DOHH2 (cell line): ENCODE data around the gene HBZ.

ENCODE experiments used
- H3F3A ChIP-seq: fragments of 200-600 bp; sonication (generic), shearing (Covaris generic); 2 replicates; pipeline ENCODE4 v1.6.0; 2016; ENCODE audit warnings: antibody characterized with exemption, mild to moderate bottlenecking; ENCODE audit not compliant: control insufficient read depth, insufficient read depth
- H3K27ac ChIP-seq: fragments of 200-600 bp; sonication (generic); 2 replicates; pipeline ENCODE4 v1.5.1; 2014; ENCODE audit warnings: low read depth, mild to moderate bottlenecking, low read length, moderate library complexity
- H3K27me3 ChIP-seq: fragments of 200-600 bp; sonication (generic); 2 replicates; pipeline ENCODE4 v1.6.1; 2014; ENCODE audit warnings: mild to moderate bottlenecking, low read length, mixed read lengths; ENCODE audit not compliant: control insufficient read depth
- H3K36me3 ChIP-seq: fragments of 200-600 bp; sonication (generic); 2 replicates; pipeline ENCODE4 v1.6.1; 2014; ENCODE audit warnings: mild to moderate bottlenecking, low read length, moderate library complexity, mixed read lengths; ENCODE audit not compliant: control insufficient read depth
- H3K4me1 ChIP-seq: fragments of 200-600 bp; sonication (generic); 2 replicates; pipeline ENCODE4 v1.6.1; 2014; ENCODE audit warnings: mild to moderate bottlenecking, low read length, mixed read lengths; ENCODE audit not compliant: control insufficient read depth
- H3K4me2 ChIP-seq: fragments of 200-600 bp; sonication (generic); 2 replicates; pipeline ENCODE4 v1.6.0; 2014; ENCODE audit warnings: mild to moderate bottlenecking, low read length, moderate library complexity
- H3K4me3 ChIP-seq: fragments of 200-600 bp; sonication (generic); 2 replicates; pipeline ENCODE4 v1.5.1; 2014; ENCODE audit warnings: mild to moderate bottlenecking, low read length, mixed read lengths
- H3K79me2 ChIP-seq: fragments of 200-600 bp; sonication (generic); 2 replicates; pipeline ENCODE4 v1.6.1; 2014; ENCODE audit warnings: mild to moderate bottlenecking, low read length, mixed read lengths; ENCODE audit not compliant: control insufficient read depth
- H3K9me2 ChIP-seq: fragments of 200-600 bp; sonication (generic); replicated peaks from 2 replicates; pipeline ENCODE4 v1.6.1; 2014; ENCODE audit warnings: mild to moderate bottlenecking, low read length, mixed read lengths; ENCODE audit not compliant: control insufficient read depth
- H3K9me3 ChIP-seq: fragments of 200-600 bp; sonication (generic); 2 replicates; pipeline ENCODE4 v1.6.1; 2014; ENCODE audit warnings: antibody characterized with exemption, low read length, mixed read lengths; ENCODE audit not compliant: control insufficient read depth, insufficient read depth
- H4K20me1 ChIP-seq: fragments of 200-600 bp; sonication (generic); 2 replicates; pipeline ENCODE4 v1.6.0; 2014; ENCODE audit warnings: low read depth, mild to moderate bottlenecking, antibody characterized with exemption, low read length, moderate library complexity; ENCODE audit not compliant: control insufficient read depth, insufficient read depth
- CTCF ChIP-seq: fragments of 200-600 bp; sonication (generic); IDR thresholded peaks from one replicate; pipeline ENCODE4 v1.5.1; 2014; ENCODE audit warnings: antibody characterized with exemption, mild to moderate bottlenecking, low read depth, low read length; ENCODE audit not compliant: poor library complexity, severe bottlenecking
- EZH2phosphoT487 ChIP-seq: fragments of 200-600 bp; sonication (generic); IDR thresholded peaks from 2 replicates; pipeline ENCODE4 v1.6.1; 2017; ENCODE audit warnings: borderline replicate concordance, mild to moderate bottlenecking, antibody characterized with exemption, low read length, moderate library complexity, mixed read lengths

Gene HBZ

GRCh38 chr16:118857-119256, 33.6 kb upstream of the HBZ start:
- TF ChIP-seq CTCF (no peak), EZH2phosphoT487 (no peak)
- peaks cover 4% of the 10 kb centered on the region; the same call in 1 of the 2 replicates for H4K20me1 ChIP-seq
- peaks cover 5% of the 10 kb centered on the region for H3K4me1 ChIP-seq
- peaks cover 36% of the 10 kb centered on the region for H3K36me3 ChIP-seq
- no peak overlapping the region for H3K27ac ChIP-seq
- no peaks in the 10 kb centered on the region for H3K27me3 ChIP-seq
- H3F3A ChIP-seq: peaks cover 7% of the 10 kb centered on the region
- H3K4me3 ChIP-seq: no peak overlapping the region
- H3K79me2 ChIP-seq: peaks cover 3% of the 10 kb centered on the region; the same call in 1 of the 2 replicates
- no peaks in the 10 kb centered on the region for H3K9me3 ChIP-seq
- no peaks in the 10 kb centered on the region for H3K9me2 ChIP-seq
- no peak overlapping the region for H3K4me2 ChIP-seq

GRCh38 chr16:119295-119694, 33.1 kb upstream of the HBZ start:
- TF ChIP-seq CTCF (no peak), EZH2phosphoT487 (no peak)
- Histone ChIP-seq H4K20me1 (peaks cover 4% of the 10 kb centered on the region; the same call in 1 of the 2 replicates), H3K27ac (no peak overlapping the region), H3K9me3 (no peaks in the 10 kb centered on the region), H3F3A (peaks cover 7% of the 10 kb centered on the region), H3K4me2 (no peak overlapping the region), H3K4me3 (no peak overlapping the region), H3K4me1 (peaks cover 5% of the 10 kb centered on the region), H3K79me2 (peaks cover 3% of the 10 kb centered on the region; the same call in 1 of the 2 replicates), H3K27me3 (no peaks in the 10 kb centered on the region), H3K36me3 (peaks cover 33% of the 10 kb centered on the region), H3K9me2 (no peaks in the 10 kb centered on the region)

- H3K9me2 ChIP-seq: no peaks in the 10 kb centered on the region
- no peak overlapping the region for H3K4me3 ChIP-seq
- H3K36me3 ChIP-seq: peaks cover 33% of the 10 kb centered on the region
- no peak overlapping the region for H3K27ac ChIP-seq
- H3K9me3 ChIP-seq: no peaks in the 10 kb centered on the region
- peaks cover 7% of the 10 kb centered on the region for H3F3A ChIP-seq
- H3K4me1 ChIP-seq: peaks cover 5% of the 10 kb centered on the region
- peaks cover 4% of the 10 kb centered on the region; the same call in 1 of the 2 replicates for H4K20me1 ChIP-seq
- no peaks in the 10 kb centered on the region for H3K27me3 ChIP-seq
- TF ChIP-seq CTCF: no peak
- no peak for TF ChIP-seq EZH2phosphoT487
- no peak overlapping the region for H3K4me2 ChIP-seq
- H3K79me2 ChIP-seq: peaks cover 3% of the 10 kb centered on the region; the same call in 1 of the 2 replicates
These were observed 32.5 kb upstream of the HBZ start for GRCh38 chr16:119835-120491.
